ENCODE measurements around the gene SPOCK2. TPM values are rescaled to one million over a fixed set of nuclear protein-coding genes. Genes with fewer than 3 reads are reported as not detected.

SPOCK2 gene
- total and polyA plus RNA-seq, 2 of the 13 experiments (the other 11 are each of a cell fraction or from before 2014, with no cell fraction given): 8.6 to 30.6 TPM

DNA sequence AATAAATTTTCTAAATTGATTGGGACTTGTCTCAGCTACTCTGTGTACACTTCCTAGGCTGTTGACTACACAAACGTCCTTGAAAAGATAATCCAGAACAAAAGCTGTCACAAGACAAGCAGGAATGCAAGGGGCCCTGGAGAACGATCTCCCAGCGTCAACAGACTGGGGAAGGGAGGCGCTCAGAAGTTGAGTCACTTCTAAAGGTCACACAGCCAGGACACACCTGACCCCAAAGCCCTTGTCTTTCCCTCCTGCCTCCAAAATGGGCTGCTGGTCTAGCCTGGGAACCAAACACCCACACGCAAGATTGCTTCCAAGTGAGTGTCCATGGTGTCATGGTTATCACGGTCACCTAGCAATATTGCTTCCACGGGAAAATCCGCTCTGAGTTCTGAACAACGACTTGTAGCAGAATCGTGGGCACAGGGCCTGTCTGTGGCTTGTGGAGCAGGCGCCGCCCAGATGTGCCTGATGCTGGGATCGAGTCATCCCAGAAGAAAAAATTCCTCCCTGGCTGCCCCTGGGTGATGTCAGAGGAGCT is 49.8 kb downstream of the SPOCK2 start (continued):
- TF ChIP-seq, protein P1, sequence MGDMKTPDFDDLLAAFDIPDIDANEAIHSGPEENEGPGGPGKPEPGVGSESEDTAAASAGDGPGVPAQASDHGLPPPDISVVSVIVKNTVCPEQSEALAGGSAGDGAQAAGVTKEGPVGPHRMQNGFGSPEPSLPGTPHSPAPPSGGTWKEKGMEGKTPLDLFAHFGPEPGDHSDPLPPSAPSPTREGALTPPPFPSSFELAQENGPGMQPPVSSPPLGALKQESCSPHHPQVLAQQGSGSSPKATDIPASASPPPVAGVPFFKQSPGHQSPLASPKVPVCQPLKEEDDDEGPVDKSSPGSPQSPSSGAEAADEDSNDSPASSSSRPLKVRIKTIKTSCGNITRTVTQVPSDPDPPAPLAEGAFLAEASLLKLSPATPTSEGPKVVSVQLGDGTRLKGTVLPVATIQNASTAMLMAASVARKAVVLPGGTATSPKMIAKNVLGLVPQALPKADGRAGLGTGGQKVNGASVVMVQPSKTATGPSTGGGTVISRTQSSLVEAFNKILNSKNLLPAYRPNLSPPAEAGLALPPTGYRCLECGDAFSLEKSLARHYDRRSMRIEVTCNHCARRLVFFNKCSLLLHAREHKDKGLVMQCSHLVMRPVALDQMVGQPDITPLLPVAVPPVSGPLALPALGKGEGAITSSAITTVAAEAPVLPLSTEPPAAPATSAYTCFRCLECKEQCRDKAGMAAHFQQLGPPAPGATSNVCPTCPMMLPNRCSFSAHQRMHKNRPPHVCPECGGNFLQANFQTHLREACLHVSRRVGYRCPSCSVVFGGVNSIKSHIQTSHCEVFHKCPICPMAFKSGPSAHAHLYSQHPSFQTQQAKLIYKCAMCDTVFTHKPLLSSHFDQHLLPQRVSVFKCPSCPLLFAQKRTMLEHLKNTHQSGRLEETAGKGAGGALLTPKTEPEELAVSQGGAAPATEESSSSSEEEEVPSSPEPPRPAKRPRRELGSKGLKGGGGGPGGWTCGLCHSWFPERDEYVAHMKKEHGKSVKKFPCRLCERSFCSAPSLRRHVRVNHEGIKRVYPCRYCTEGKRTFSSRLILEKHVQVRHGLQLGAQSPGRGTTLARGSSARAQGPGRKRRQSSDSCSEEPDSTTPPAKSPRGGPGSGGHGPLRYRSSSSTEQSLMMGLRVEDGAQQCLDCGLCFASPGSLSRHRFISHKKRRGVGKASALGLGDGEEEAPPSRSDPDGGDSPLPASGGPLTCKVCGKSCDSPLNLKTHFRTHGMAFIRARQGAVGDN (CRISPR knock-in tag; IDR thresholded peaks at IDR 0.05): peak; percentile 54
- TF ChIP-seq ZSCAN12 (CRISPR knock-in tag; IDR thresholded peaks at IDR 0.05) (no peak), ZFP90 (CRISPR knock-in tag; IDR thresholded peaks at IDR 0.05; ENCODE audit: borderline replicate concordance) (no peak), ZFY (CRISPR knock-in tag; IDR thresholded peaks at IDR 0.05) (no peak), HIVEP1 (CRISPR knock-in tag; IDR thresholded peaks at IDR 0.05) (no peak), MED1 (CRISPR knock-in tag; IDR thresholded peaks at IDR 0.05) (peak; percentile 73), FOXC1 (CRISPR knock-in tag; IDR thresholded peaks at IDR 0.05; ENCODE audit: borderline replicate concordance) (no peak), ETV5 (CRISPR knock-in tag; IDR thresholded peaks at IDR 0.05; ENCODE audit: borderline replicate concordance) (peak; percentile 42; the same call in 1 of the 2 replicates), GPN1 (CRISPR knock-in tag; IDR thresholded peaks at IDR 0.05; ENCODE audit: borderline replicate concordance) (no peak), ADNP (CRISPR knock-in tag; IDR thresholded peaks at IDR 0.05) (peak; percentile 92)
- TF ChIP-seq, protein P2, sequence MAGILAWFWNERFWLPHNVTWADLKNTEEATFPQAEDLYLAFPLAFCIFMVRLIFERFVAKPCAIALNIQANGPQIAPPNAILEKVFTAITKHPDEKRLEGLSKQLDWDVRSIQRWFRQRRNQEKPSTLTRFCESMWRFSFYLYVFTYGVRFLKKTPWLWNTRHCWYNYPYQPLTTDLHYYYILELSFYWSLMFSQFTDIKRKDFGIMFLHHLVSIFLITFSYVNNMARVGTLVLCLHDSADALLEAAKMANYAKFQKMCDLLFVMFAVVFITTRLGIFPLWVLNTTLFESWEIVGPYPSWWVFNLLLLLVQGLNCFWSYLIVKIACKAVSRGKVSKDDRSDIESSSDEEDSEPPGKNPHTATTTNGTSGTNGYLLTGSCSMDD (CRISPR knock-in tag; IDR thresholded peaks at IDR 0.05): no peak
- TF ChIP-seq, protein P3, sequence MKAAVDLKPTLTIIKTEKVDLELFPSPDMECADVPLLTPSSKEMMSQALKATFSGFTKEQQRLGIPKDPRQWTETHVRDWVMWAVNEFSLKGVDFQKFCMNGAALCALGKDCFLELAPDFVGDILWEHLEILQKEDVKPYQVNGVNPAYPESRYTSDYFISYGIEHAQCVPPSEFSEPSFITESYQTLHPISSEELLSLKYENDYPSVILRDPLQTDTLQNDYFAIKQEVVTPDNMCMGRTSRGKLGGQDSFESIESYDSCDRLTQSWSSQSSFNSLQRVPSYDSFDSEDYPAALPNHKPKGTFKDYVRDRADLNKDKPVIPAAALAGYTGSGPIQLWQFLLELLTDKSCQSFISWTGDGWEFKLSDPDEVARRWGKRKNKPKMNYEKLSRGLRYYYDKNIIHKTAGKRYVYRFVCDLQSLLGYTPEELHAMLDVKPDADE (CRISPR knock-in tag; IDR thresholded peaks at IDR 0.05): no peak
- TF ChIP-seq, protein P4, sequence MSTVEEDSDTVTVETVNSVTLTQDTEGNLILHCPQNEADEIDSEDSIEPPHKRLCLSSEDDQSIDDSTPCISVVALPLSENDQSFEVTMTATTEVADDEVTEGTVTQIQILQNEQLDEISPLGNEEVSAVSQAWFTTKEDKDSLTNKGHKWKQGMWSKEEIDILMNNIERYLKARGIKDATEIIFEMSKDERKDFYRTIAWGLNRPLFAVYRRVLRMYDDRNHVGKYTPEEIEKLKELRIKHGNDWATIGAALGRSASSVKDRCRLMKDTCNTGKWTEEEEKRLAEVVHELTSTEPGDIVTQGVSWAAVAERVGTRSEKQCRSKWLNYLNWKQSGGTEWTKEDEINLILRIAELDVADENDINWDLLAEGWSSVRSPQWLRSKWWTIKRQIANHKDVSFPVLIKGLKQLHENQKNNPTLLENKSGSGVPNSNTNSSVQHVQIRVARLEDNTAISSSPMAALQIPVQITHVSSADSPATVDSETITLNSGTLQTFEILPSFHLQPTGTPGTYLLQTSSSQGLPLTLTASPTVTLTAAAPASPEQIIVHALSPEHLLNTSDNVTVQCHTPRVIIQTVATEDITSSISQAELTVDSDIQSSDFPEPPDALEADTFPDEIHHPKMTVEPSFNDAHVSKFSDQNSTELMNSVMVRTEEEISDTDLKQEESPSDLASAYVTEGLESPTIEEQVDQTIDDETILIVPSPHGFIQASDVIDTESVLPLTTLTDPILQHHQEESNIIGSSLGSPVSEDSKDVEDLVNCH (CRISPR knock-in tag; IDR thresholded peaks at IDR 0.05): no peak
- TF ChIP-seq, protein P5, sequence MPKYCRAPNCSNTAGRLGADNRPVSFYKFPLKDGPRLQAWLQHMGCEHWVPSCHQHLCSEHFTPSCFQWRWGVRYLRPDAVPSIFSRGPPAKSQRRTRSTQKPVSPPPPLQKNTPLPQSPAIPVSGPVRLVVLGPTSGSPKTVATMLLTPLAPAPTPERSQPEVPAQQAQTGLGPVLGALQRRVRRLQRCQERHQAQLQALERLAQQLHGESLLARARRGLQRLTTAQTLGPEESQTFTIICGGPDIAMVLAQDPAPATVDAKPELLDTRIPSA (CRISPR knock-in tag; IDR thresholded peaks at IDR 0.05; ENCODE audit: borderline replicate concordance): no peak
- TF ChIP-seq, protein P6, sequence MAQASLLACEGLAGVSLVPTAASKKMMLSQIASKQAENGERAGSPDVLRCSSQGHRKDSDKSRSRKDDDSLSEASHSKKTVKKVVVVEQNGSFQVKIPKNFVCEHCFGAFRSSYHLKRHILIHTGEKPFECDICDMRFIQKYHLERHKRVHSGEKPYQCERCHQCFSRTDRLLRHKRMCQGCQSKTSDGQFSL (CRISPR knock-in tag; IDR thresholded peaks at IDR 0.05): no peak

Data from HepG2 (cell line).